T-helper 1 cell treated with Interleukin-12 subunit alpha and Interleukin-12 subunit beta and Interleukin-4 antibody, amounts not matched to agents 30 μg/mL and 1 μg/mL, for 36 hours (primary cell): ENCODE measurements around the gene COL12A1.

ENCODE experiments used
- H3K27ac Mint-ChIP-seq: one replicate; pipeline ENCODE4 v1.8.0; 2021; ENCODE audit warnings: mild to moderate bottlenecking, mixed read lengths
- H3K27me3 Mint-ChIP-seq: one replicate; pipeline ENCODE4 v1.8.0; 2021; ENCODE audit warnings: low read depth, mixed read lengths
- H3K36me3 Mint-ChIP-seq: one replicate; pipeline ENCODE4 v1.8.0; 2021; ENCODE audit warnings: low read depth, mixed read lengths
- H3K4me1 Mint-ChIP-seq: one replicate; pipeline ENCODE4 v1.8.0; 2021; ENCODE audit warnings: low read depth, mixed read lengths
- H3K4me3 Mint-ChIP-seq: one replicate; pipeline ENCODE4 v1.8.0; 2021; ENCODE audit warnings: mild to moderate bottlenecking, moderate library complexity, mixed read lengths
- H3K9me3 Mint-ChIP-seq: one replicate; pipeline ENCODE4 v1.8.0; 2021; ENCODE audit warnings: mixed read lengths

Gene COL12A1

GRCh38 chr6:75101896-75102295, 104.0 kb downstream of the COL12A1 start:
- Mint-ChIP-seq H3K36me3 (no peaks in the 10 kb centered on the region), H3K27me3 (no peaks in the 10 kb centered on the region), H3K9me3 (no peaks in the 10 kb centered on the region), H3K27ac (no peak overlapping the region), H3K4me3 (no peak overlapping the region), H3K4me1 (no peaks in the 10 kb centered on the region)

- Mint-ChIP-seq H3K9me3 (no peaks in the 10 kb centered on the region), H3K27me3 (no peaks in the 10 kb centered on the region), H3K27ac (no peak overlapping the region), H3K4me3 (no peak overlapping the region), H3K4me1 (no peaks in the 10 kb centered on the region), H3K36me3 (no peaks in the 10 kb centered on the region)
Measured at GRCh38 chr6:75098709-75099108, 107.1 kb downstream of the COL12A1 start.

- Mint-ChIP-seq H3K36me3 (no peaks in the 10 kb centered on the region), H3K4me1 (no peaks in the 10 kb centered on the region), H3K27ac (no peak overlapping the region), H3K9me3 (no peaks in the 10 kb centered on the region), H3K4me3 (no peak overlapping the region), H3K27me3 (no peaks in the 10 kb centered on the region)
Measured at GRCh38 chr6:75096966-75097365, 108.9 kb downstream of the COL12A1 start.

GRCh38 chr6:75094614-75095200, 111.1 kb downstream of the COL12A1 start:
- no peaks in the 10 kb centered on the region for H3K36me3 Mint-ChIP-seq
- H3K27me3 Mint-ChIP-seq: no peaks in the 10 kb centered on the region
- no peaks in the 10 kb centered on the region for H3K9me3 Mint-ChIP-seq
- no peaks in the 10 kb centered on the region for H3K4me1 Mint-ChIP-seq
- no peak overlapping the region for H3K4me3 Mint-ChIP-seq
- no peak overlapping the region for H3K27ac Mint-ChIP-seq

- no peaks in the 10 kb centered on the region for H3K27me3 Mint-ChIP-seq
- H3K4me3 Mint-ChIP-seq: no peak overlapping the region
- H3K36me3 Mint-ChIP-seq: no peaks in the 10 kb centered on the region
- H3K27ac Mint-ChIP-seq: no peak overlapping the region
- H3K4me1 Mint-ChIP-seq: no peaks in the 10 kb centered on the region
- no peaks in the 10 kb centered on the region for H3K9me3 Mint-ChIP-seq
Measured at GRCh38 chr6:75091467-75092190, 114.2 kb downstream of the COL12A1 start.

- Mint-ChIP-seq H3K4me3 (no peak overlapping the region), H3K4me1 (no peaks in the 10 kb centered on the region), H3K36me3 (no peaks in the 10 kb centered on the region), H3K9me3 (no peaks in the 10 kb centered on the region), H3K27ac (no peak overlapping the region), H3K27me3 (peaks cover 7% of the 10 kb centered on the region)
Measured at GRCh38 chr6:75090576-75090975, 115.3 kb downstream of the COL12A1 start.

GRCh38 chr6:75089921-75090320, 115.9 kb downstream of the COL12A1 start:
- no peaks in the 10 kb centered on the region for H3K36me3 Mint-ChIP-seq
- no peaks in the 10 kb centered on the region for H3K9me3 Mint-ChIP-seq
- H3K4me3 Mint-ChIP-seq: no peak overlapping the region
- H3K27ac Mint-ChIP-seq: no peak overlapping the region
- peaks cover 12% of the 10 kb centered on the region for H3K27me3 Mint-ChIP-seq
- H3K4me1 Mint-ChIP-seq: no peaks in the 10 kb centered on the region

- H3K4me3 Mint-ChIP-seq: no peak overlapping the region
- H3K4me1 Mint-ChIP-seq: no peaks in the 10 kb centered on the region
- no peaks in the 10 kb centered on the region for H3K36me3 Mint-ChIP-seq
- H3K27me3 Mint-ChIP-seq: peaks cover 18% of the 10 kb centered on the region
- no peaks in the 10 kb centered on the region for H3K9me3 Mint-ChIP-seq
- no peak overlapping the region for H3K27ac Mint-ChIP-seq
Measured at GRCh38 chr6:75089151-75089897, 116.5 kb downstream of the COL12A1 start.

GRCh38 chr6:75085931-75086635, 119.8 kb downstream of the COL12A1 start:
- H3K9me3 Mint-ChIP-seq: no peaks in the 10 kb centered on the region
- no peaks in the 10 kb centered on the region for H3K4me1 Mint-ChIP-seq
- no peak overlapping the region for H3K27ac Mint-ChIP-seq

GRCh38 chr6:75084872-75085381, 120.9 kb downstream of the COL12A1 start:
- H3K36me3 Mint-ChIP-seq: no peaks in the 10 kb centered on the region
- H3K27ac Mint-ChIP-seq: no peak overlapping the region
- no peaks in the 10 kb centered on the region for H3K9me3 Mint-ChIP-seq
- no peaks in the 10 kb centered on the region for H3K4me1 Mint-ChIP-seq
- H3K27me3 Mint-ChIP-seq: peaks cover 19% of the 10 kb centered on the region
- H3K4me3 Mint-ChIP-seq: no peak overlapping the region

More at GRCh38 chr6:75085931-75086635, 119.8 kb downstream of the COL12A1 start:
- H3K4me3 Mint-ChIP-seq: no peak overlapping the region
- H3K36me3 Mint-ChIP-seq: no peaks in the 10 kb centered on the region
- H3K27me3 Mint-ChIP-seq: peaks cover 19% of the 10 kb centered on the region

GRCh38 chr6:75084018-75084417, 121.8 kb downstream of the COL12A1 start:
- no peaks in the 10 kb centered on the region for H3K36me3 Mint-ChIP-seq
- peaks cover 19% of the 10 kb centered on the region for H3K27me3 Mint-ChIP-seq
- no peaks in the 10 kb centered on the region for H3K9me3 Mint-ChIP-seq
- H3K4me3 Mint-ChIP-seq: no peak overlapping the region
- no peak overlapping the region for H3K27ac Mint-ChIP-seq
- no peaks in the 10 kb centered on the region for H3K4me1 Mint-ChIP-seq

- H3K4me1 Mint-ChIP-seq: no peaks in the 10 kb centered on the region
- H3K27me3 Mint-ChIP-seq: peaks cover 19% of the 10 kb centered on the region
- H3K36me3 Mint-ChIP-seq: no peaks in the 10 kb centered on the region
- H3K9me3 Mint-ChIP-seq: no peaks in the 10 kb centered on the region
- no peak overlapping the region for H3K27ac Mint-ChIP-seq
- no peak overlapping the region for H3K4me3 Mint-ChIP-seq
Measured at GRCh38 chr6:75081921-75082320, 123.9 kb downstream of the COL12A1 start.

- Mint-ChIP-seq H3K27ac (no peak overlapping the region), H3K4me3 (no peak overlapping the region), H3K4me1 (no peaks in the 10 kb centered on the region), H3K27me3 (peaks cover 17% of the 10 kb centered on the region), H3K36me3 (no peaks in the 10 kb centered on the region), H3K9me3 (no peaks in the 10 kb centered on the region)
Measured at GRCh38 chr6:75081047-75081446, 124.8 kb downstream of the COL12A1 start.

GRCh38 chr6:75079589-75079988, 126.3 kb downstream of the COL12A1 start:
- Mint-ChIP-seq H3K9me3 (no peaks in the 10 kb centered on the region), H3K4me1 (no peaks in the 10 kb centered on the region), H3K4me3 (no peak overlapping the region), H3K36me3 (no peaks in the 10 kb centered on the region), H3K27me3 (peaks cover 3% of the 10 kb centered on the region), H3K27ac (no peak overlapping the region)
